Right lobe of liver (tissue), 6 donors: ENCODE data around the gene PCSK4. TPM values are rescaled to one million over a fixed set of nuclear protein-coding genes. Genes with fewer than 3 reads are reported as not detected.

Experiments used
- ATAC-seq, 4 donors: fragments of 200-7000 bp; cut with Tn5 transposase; one replicate each; pipeline ENCODE4 v1.9.1; 2020; ENCODE audit warnings: mild to moderate bottlenecking in 4 of 4, moderate library complexity in 4 of 4
- DNase-seq, 3 donors: peaks; one replicate each; pipeline ENCODE4 v3.0.0-alpha.2; 2020
- H3K27ac ChIP-seq, 3 donors: fragments of 200-600 bp; one replicate each; pipeline ENCODE4 v1.8.0; 2022
- H3K27me3 ChIP-seq, 2 donors: fragments of 200-600 bp; one replicate each; pipeline ENCODE4 v1.8.0; 2022
- H3K36me3 ChIP-seq, 4 donors: fragments of 200-600 bp; sonication (generic) in 1 of 4; one replicate each; pipeline versions ENCODE4 v1.5.1 to v1.8.0; 2017 to 2022; ENCODE audit warnings: control low read depth in 1 of 4
- H3K4me1 ChIP-seq, 4 donors: fragments of 200-600 bp; sonication (generic) in 1 of 4; one replicate each; pipeline versions ENCODE4 v1.5.1 to v1.8.0; 2017 to 2022; ENCODE audit warnings: control low read depth in 1 of 4
- H3K4me3 ChIP-seq, 3 donors: fragments of 200-600 bp; one replicate each; pipeline ENCODE4 v1.8.0; 2022
- H3K9me3 ChIP-seq, 4 donors: fragments of 200-600 bp; sonication (generic) in 1 of 4; one replicate each; pipeline versions ENCODE4 v1.5.1 to v1.8.0; 2017 to 2022; ENCODE audit warnings: control low read depth in 1 of 4
- POLR2A ChIP-seq: fragments of 450-650 bp; IDR thresholded peaks from one replicate; pipeline ENCODE4 v1.6.1; 2017; ENCODE audit warnings: antibody characterized with exemption, mild to moderate bottlenecking
- WGBS: methylation state at CpG from one replicate; pipeline ENCODE4 v1.1.6; 2018; ENCODE audit warnings: low coverage, low lambda C conversion rate; ENCODE audit not compliant: insufficient coverage; ENCODE audit errors: missing lambda C conversion rate; 5-methylcytosine and 5-hydroxymethylcytosine counted together
- intact Hi-C, 2 donors: fragments of 100-400 bp; cut with DNase I; formaldehyde crosslinking; loops; one replicate each; pipeline versions ENCODE4 v1.11.2 to v1.14.1; 2022
- total RNA-seq, 6 experiments: library from RNA; depleted of rRNA in 2 of 6; stranded (reverse); fragments of >200 nt in 2 of 6; fragmentation: NEBNext Ultra II Directional in 3 of 6; extraction: Animal tissue kit (Norgen Biotek cat#: 25700) in 3 of 6; gene quantifications; one replicate each; pipeline versions ENCODE4 v1.1.0 to v1.2.4, GENCODE V29; 2016 to 2023
- TF ChIP-seq, protein P1 (sequence below), 4 donors: fragments of 200-600 bp in 3 of 4; fragments of 450-650 bp in 1 of 4; IDR thresholded peaks; one replicate each; pipeline versions ENCODE4 v1.5.1 to v1.8.0; 2016 to 2022; ENCODE audit warnings: antibody characterized with exemption in 4 of 4, mild to moderate bottlenecking in 2 of 4
- donor health status: DM: no; HTN: yes; CAD: no.
- donor health status: DM: no; HTN: no; CAD: no.
- donor health status: DM: no; HTN: no; CAD: no.
- donor health status: DM: no; HTN: yes; CAD: no.
- donor health status: DM: no; HTN: yes; CAD: no.

Gene PCSK4
- total RNA-seq, 6 experiments from 2014 or later = 2.0 to 8.0 (median 3.6) TPM

DNA sequence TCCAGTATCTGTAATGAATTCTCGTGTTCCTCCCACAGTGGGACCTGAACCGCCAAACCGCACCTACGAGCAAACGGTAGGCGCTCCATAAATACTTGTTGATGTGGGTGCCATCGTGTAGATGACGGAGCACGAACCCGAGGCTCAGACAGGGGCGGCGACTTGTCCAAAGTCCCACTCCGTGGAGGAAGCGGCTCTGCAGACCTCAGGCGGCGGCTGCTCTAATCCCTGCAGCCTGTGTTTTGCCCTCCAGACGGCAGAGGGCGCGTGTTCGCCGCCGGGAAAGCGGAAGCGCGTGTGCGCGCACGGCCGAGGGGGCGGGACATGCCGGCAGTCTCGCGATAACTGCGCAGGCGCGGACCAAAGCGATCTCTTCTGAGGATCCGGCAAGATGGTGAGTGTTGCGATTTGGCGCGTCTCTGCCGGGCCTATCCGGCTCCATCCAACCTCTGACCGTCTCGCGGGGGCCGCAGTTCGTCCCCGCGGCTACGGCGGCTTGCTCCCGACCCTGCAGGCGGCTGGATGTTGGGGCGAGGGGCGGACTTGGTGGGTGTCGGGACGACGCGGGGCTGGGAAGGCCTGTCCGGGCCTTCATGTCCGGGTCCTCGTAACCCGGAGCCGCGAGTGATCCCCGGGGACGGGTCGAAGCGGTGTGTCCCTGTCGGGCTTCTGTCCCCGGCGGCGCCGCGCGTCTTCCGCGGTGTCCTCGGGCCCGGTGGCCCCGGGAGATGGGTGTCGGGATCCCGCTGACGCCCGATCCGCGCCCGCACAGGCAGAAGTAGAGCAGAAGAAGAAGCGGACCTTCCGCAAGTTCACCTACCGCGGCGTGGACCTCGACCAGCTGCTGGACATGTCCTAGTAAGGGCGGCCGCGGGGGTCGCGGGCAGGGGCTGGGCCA lies 51.9 kb downstream of the PCSK4 start, which contains the start of gene RPS15:
TSS of gene RPS15 (plus strand) at position 362 of the 898 bp plus-strand sequence. CDS start at position 392, 30 bp downstream.
- Histone ChIP-seq H3K36me3 (peaks cover 0 to 38% (median 16%) of the 10 kb centered on the region in 4 donors), H3K27ac (peak within 1 kb of the TSS; percentile 64 to 76 (median 75))
- 0% methylated on average over 11 of the region's 100 CpGs for WGBS

DNA sequence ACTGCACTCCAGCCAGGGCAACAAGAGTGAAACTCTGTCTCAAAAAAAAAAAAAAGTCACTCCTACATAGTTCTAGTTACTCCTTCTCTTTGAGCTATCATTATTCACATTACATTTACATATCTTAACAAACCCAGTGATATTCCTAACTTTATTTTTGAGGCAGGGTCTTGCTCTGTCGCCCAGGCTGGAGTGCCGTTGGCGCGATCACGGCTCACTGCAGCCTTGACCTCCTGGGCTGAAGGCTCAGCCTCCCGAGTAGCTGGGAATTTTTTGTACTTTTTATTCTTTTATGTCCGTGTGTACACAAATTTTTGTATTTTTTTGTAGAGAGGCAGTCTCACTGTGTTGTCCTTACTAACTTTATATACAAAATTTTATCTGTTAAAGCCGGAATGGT lies 52.5 kb downstream of the PCSK4 start:
- intact Hi-C loops = no loop called here

More for the DNA sequence above, 51.9 kb downstream of the PCSK4 start, which contains the start of gene RPS15:
- H3K4me1 ChIP-seq = peaks cover 0 to 10% (median 3%) of the 10 kb centered on the region in 4 donors
- ATAC-seq (peak; percentile 92 to 98 (median 94)), DNase-seq (peak; percentile 96 to 97 (median 97))
- H3K9me3 ChIP-seq = no peaks in the 10 kb centered on the region
- H3K4me3 ChIP-seq = peak within 1 kb of the TSS; percentile 84 to 99 (median 97)
- TF ChIP-seq POLR2A = peak; percentile 86
- TF ChIP-seq, protein P1, sequence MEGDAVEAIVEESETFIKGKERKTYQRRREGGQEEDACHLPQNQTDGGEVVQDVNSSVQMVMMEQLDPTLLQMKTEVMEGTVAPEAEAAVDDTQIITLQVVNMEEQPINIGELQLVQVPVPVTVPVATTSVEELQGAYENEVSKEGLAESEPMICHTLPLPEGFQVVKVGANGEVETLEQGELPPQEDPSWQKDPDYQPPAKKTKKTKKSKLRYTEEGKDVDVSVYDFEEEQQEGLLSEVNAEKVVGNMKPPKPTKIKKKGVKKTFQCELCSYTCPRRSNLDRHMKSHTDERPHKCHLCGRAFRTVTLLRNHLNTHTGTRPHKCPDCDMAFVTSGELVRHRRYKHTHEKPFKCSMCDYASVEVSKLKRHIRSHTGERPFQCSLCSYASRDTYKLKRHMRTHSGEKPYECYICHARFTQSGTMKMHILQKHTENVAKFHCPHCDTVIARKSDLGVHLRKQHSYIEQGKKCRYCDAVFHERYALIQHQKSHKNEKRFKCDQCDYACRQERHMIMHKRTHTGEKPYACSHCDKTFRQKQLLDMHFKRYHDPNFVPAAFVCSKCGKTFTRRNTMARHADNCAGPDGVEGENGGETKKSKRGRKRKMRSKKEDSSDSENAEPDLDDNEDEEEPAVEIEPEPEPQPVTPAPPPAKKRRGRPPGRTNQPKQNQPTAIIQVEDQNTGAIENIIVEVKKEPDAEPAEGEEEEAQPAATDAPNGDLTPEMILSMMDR (IDR thresholded peaks at IDR 0.05) = peak; percentile 88 to 99 (median 96)
- intact Hi-C loops = no loop called here
- H3K27me3 ChIP-seq = no peaks in the 10 kb centered on the region

DNA sequence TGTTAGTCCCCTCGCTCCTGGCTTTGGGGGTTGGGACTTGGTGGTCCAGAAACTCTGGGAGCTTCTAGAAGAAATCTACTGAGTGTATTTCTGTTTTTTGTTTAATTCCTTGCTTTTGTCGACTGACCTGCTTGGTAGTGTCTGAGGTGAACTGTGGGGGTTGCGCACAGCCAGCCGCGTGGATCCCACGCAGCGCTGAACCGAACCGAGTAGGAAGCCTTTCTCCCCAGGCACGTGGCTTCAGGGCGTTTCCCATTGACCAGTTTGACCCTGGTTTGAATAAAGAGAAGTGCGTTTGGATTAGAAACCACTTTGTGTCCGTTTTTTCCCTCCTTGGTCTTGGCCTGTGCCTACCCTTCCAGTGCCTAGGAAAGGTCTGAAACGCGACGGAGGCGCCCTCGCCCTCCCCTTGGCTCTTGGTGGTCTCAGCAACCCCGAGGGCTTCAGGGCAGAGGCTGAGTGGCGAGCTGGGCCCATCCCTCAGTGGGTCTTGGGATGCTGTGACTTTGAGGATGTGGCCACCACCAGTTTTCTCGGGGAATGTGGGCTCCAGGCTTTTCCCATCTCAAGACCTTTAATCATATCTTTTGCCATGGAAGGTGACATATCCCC lies 54.7 kb downstream of the PCSK4 start:
- DNase-seq = no peak
- no peaks in the 10 kb centered on the region for H3K9me3 ChIP-seq
- H3K36me3 ChIP-seq = peaks cover 0 to 39% (median 13%) of the 10 kb centered on the region in 4 donors
- H3K4me1 ChIP-seq = peaks cover 0 to 10% (median 3%) of the 10 kb centered on the region in 4 donors
- no peak overlapping the region for H3K4me3 ChIP-seq
- 87% methylated on average over 11 of the region's 21 CpGs for WGBS
- no peaks in the 10 kb centered on the region for H3K27me3 ChIP-seq
- intact Hi-C loops = no loop called here
- no peak for ATAC-seq
- H3K27ac ChIP-seq = no peak overlapping the region
- TF ChIP-seq, protein P1 (IDR thresholded peaks at IDR 0.05) = no peak
- no peak for TF ChIP-seq POLR2A

More for the DNA sequence above, 52.5 kb downstream of the PCSK4 start:
- TF ChIP-seq POLR2A = no peak
- TF ChIP-seq, protein P1 (IDR thresholded peaks at IDR 0.05) = no peak
- ATAC-seq (peak in 2 of 4 donors; percentile 3 to 9), DNase-seq (no peak)
- H3K4me1 ChIP-seq = peaks cover 0 to 10% (median 3%) of the 10 kb centered on the region in 4 donors
- 27% methylated on average over 8 of the region's 8 CpGs for WGBS
- H3K9me3 ChIP-seq = no peaks in the 10 kb centered on the region
- H3K4me3 ChIP-seq = peak overlapping the region in 2 of 3 donors; percentile 97 to 99
- peaks cover 0 to 45% (median 20%) of the 10 kb centered on the region in 4 donors for H3K36me3 ChIP-seq
- no peaks in the 10 kb centered on the region for H3K27me3 ChIP-seq
- peak overlapping the region; percentile 55 to 75 (median 57) for H3K27ac ChIP-seq

DNA sequence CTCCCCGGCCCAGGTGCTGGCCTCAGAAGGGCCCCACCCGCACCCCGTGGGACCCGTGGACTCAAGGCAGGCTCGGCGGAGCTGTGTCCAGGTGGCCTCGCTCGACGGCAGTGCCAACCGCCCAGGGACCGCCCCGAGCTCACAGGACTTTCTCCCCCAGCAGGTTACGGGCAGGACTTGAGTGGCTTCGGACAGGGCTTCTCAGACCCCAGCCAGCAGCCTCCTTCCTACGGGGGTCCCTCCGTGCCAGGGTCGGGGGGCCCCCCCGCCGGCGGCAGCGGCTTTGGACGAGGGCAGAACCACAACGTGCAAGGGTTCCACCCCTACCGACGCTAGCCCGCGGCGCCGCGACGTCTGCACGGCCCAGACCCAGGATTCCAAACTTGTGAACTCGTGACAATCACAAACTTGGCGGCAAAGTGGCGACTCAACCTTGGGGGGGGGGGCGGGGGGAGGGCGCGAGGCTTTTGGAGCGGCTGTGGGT lies 55.5 kb downstream of the PCSK4 start:
- intact Hi-C loops = no loop called here
- no peaks in the 10 kb centered on the region for H3K9me3 ChIP-seq
- no peak for TF ChIP-seq POLR2A
- TF ChIP-seq, protein P1 (IDR thresholded peaks at IDR 0.05) = no peak
- H3K27ac ChIP-seq = no peak overlapping the region
- no peaks in the 10 kb centered on the region for H3K27me3 ChIP-seq
- H3K4me3 ChIP-seq = no peak overlapping the region
- DNase-seq = no peak
- H3K4me1 ChIP-seq = peaks cover 0 to 5% (median 1%) of the 10 kb centered on the region in 4 donors
- ATAC-seq = no peak
- peaks cover 0 to 37% (median 9%) of the 10 kb centered on the region in 4 donors for H3K36me3 ChIP-seq
- 87% methylated on average over 23 of the region's 39 CpGs for WGBS
